Neural cell (in vitro differentiated cells): ENCODE results near the gene LPIN2. TPM values are rescaled to one million over a fixed set of nuclear protein-coding genes. Genes with fewer than 3 reads are reported as not detected.

ENCODE experiments used
- H2AFZ ChIP-seq: fragments of 200-600, 300-800 bp; sonication (generic), shearing (Covaris generic); 2 replicates; pipeline ENCODE4 v1.6.0; 2014; ENCODE audit warnings: low read depth, mild to moderate bottlenecking, antibody characterized with exemption, low read length, moderate library complexity
- H3F3A ChIP-seq: fragments of 200-600 bp; shearing (Covaris generic); 2 replicates; pipeline ENCODE4 v1.6.1; 2016; ENCODE audit warnings: mild to moderate bottlenecking, moderate library complexity, mixed read lengths, antibody characterized with exemption, low read length; ENCODE audit not compliant: insufficient read depth, poor library complexity, severe bottlenecking
- H3K27ac ChIP-seq: fragments of 200-600, 300-800 bp; sonication (generic), shearing (Covaris generic); 2 replicates; pipeline ENCODE4 v1.5.1; 2014; ENCODE audit warnings: mild to moderate bottlenecking, low read length, moderate library complexity
- H3K27me3 ChIP-seq: fragments of 300-800, 200-600 bp; sonication (generic), shearing (Covaris generic); 2 replicates; pipeline ENCODE4 v1.6.0; 2014; ENCODE audit warnings: mild to moderate bottlenecking, low read depth, low read length, moderate library complexity; ENCODE audit not compliant: insufficient read depth
- H3K36me3 ChIP-seq: fragments of 300-800, 200-600 bp; sonication (generic), shearing (Covaris generic); 2 replicates; pipeline ENCODE4 v1.5.1; 2014; ENCODE audit warnings: mild to moderate bottlenecking, antibody characterized with exemption, low read length, moderate library complexity; ENCODE audit not compliant: insufficient read depth
- H3K4me2 ChIP-seq: fragments of 300-800, 200-600 bp; sonication (generic), shearing (Covaris generic); 2 replicates; pipeline ENCODE4 v1.6.0; 2014; ENCODE audit warnings: mild to moderate bottlenecking, low read length
- H3K4me3 ChIP-seq: fragments of 300-800, 200-600 bp; sonication (generic), shearing (Covaris generic); 2 replicates; pipeline ENCODE4 v1.5.1; 2014; ENCODE audit warnings: mild to moderate bottlenecking, low read length, moderate library complexity
- H3K79me2 ChIP-seq: fragments of 200-600 bp; shearing (Covaris generic); replicated peaks from 2 replicates; pipeline ENCODE4 v1.6.0; 2014; ENCODE audit warnings: mild to moderate bottlenecking, low read length, moderate library complexity; ENCODE audit not compliant: insufficient read depth
- H3K9ac ChIP-seq: fragments of 300-800, 200-600 bp; sonication (generic), shearing (Covaris generic); 2 replicates; pipeline ENCODE4 v1.6.1; 2016; ENCODE audit warnings: mild to moderate bottlenecking, low read length, mixed read lengths
- H3K9me2 ChIP-seq: fragments of 200-600 bp; shearing (Covaris generic); 2 replicates; pipeline ENCODE4 v1.6.1; 2016; ENCODE audit warnings: mild to moderate bottlenecking, low read length, mixed read lengths; ENCODE audit not compliant: insufficient read depth
- H3K9me3 ChIP-seq: fragments of 200-600, 300-800 bp; sonication (generic), shearing (Covaris generic); 2 replicates; pipeline ENCODE4 v1.6.1; 2016; ENCODE audit warnings: mild to moderate bottlenecking, mixed run types, low read length, moderate library complexity, mixed read lengths
- H4K20me1 ChIP-seq: fragments of 200-600 bp; shearing (Covaris generic); 2 replicates; pipeline ENCODE4 v1.6.1; 2016; ENCODE audit warnings: mild to moderate bottlenecking, mixed run types; ENCODE audit not compliant: insufficient read depth
- EP300 ChIP-seq: fragments of 450-650 bp; conservative IDR thresholded peaks from 2 replicates; pipeline ENCODE4 v1.6.1; 2014; ENCODE audit warnings: antibody characterized with exemption, mild to moderate bottlenecking, moderate library complexity; ENCODE audit not compliant: poor library complexity, severe bottlenecking
- EZH2 ChIP-seq: fragments of 200-600, 300-800 bp; shearing (Covaris generic), sonication (generic); IDR thresholded peaks from 2 replicates; pipeline ENCODE4 v1.6.1; 2014; ENCODE audit warnings: antibody characterized with exemption, low read length, borderline replicate concordance, mild to moderate bottlenecking; ENCODE audit not compliant: insufficient read depth, poor library complexity, severe bottlenecking
- MXI1 ChIP-seq: fragments of 450-650 bp; conservative IDR thresholded peaks from 2 replicates; pipeline ENCODE4 v1.6.1; 2014; ENCODE audit warnings: antibody characterized with exemption, mild to moderate bottlenecking; ENCODE audit not compliant: poor library complexity, severe bottlenecking
- POLR2AphosphoS5 ChIP-seq: IDR thresholded peaks from 2 replicates; pipeline ENCODE4 v1.6.1; 2012
- RAD21 ChIP-seq: fragments of 450-650 bp; conservative IDR thresholded peaks from 2 replicates; pipeline ENCODE4 v1.6.1; 2014; ENCODE audit warnings: antibody characterized with exemption, mild to moderate bottlenecking, moderate library complexity
- SMC3 ChIP-seq: fragments of 450-650 bp; conservative IDR thresholded peaks from 2 replicates; pipeline ENCODE4 v1.6.1; 2014; ENCODE audit warnings: antibody characterized with exemption, mild to moderate bottlenecking, moderate library complexity; ENCODE audit not compliant: poor library complexity
- TAF1 ChIP-seq: IDR thresholded peaks from 2 replicates; pipeline ENCODE4 v1.6.1; 2012; ENCODE audit warnings: low read depth
- polyA plus RNA-seq: library from polyadenylated mRNA; depleted of rRNA; stranded (reverse); fragments of >200 nt; gene quantifications from 2 replicates; pipeline ENCODE4 v1.2.3, GENCODE V29; 2014
- TF ChIP-seq, protein P1 (sequence below): fragments of 450-650 bp; IDR thresholded peaks from 2 replicates; pipeline ENCODE4 v1.5.1; 2014; ENCODE audit warnings: antibody characterized with exemption, mild to moderate bottlenecking, moderate library complexity; ENCODE audit not compliant: poor library complexity, severe bottlenecking
- TF ChIP-seq, protein P2 (sequence below): IDR thresholded peaks from 2 replicates; pipeline ENCODE4 v1.6.1; 2012; ENCODE audit warnings: borderline replicate concordance

The LPIN2 gene
- polyA plus RNA-seq, 1 donor from 2014 or later = 14.4 TPM

DNA sequence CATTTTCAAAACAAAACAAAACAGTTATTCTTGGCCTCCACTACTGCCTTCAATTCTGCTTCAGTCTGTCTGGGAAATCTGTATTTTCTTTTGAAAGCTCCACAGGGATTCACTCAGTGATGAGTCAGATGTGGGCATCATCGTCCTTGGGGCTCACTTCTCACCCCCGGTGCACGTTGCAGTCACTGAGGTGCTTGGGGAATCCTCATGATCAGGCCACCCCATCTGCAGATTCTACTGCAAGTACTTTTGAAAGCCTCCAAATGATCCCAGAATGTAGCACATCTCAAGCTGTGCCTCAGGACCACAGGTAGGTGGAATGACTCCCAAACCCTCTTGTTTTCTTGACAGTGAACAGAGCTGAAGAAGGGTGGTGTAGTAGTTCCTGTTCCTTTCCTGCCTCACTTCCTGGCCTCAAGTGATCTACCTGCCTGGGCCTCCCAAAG is 34.3 kb downstream of the LPIN2 start:
- Histone ChIP-seq H3K9ac (no peak overlapping the region), H3K9me2 (no peaks in the 10 kb centered on the region), H3F3A (no peaks in the 10 kb centered on the region), H3K79me2 (no peaks in the 10 kb centered on the region), H3K4me3 (no peak overlapping the region), H3K27me3 (no peaks in the 10 kb centered on the region), H4K20me1 (no peaks in the 10 kb centered on the region), H3K4me2 (no peak overlapping the region), H3K27ac (no peak overlapping the region), H2AFZ (no peak overlapping the region), H3K36me3 (no peaks in the 10 kb centered on the region), H3K9me3 (no peaks in the 10 kb centered on the region)
- TF ChIP-seq SMC3 = no peak

DNA sequence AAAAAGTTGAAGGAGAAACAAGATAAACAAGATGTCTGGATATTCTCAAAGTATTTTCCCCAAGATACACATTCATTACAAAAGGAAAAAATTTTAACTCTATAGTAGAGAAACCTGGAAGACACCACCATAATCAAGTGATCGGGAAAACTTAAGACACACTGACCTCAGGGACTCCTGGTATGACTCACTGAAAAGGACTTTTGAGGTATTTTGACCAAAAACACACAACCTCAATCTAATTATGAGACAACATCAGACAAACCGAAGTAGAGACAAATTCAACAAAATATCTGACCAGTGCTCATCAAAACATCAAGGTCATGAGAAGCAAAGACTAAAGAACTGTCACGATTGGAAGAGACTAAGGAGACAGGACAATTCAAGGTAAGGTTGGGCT is 34.7 kb downstream of the LPIN2 start:
- H3K79me2 ChIP-seq = no peaks in the 10 kb centered on the region

More for the DNA sequence above, 34.7 kb downstream of the LPIN2 start:
- Histone ChIP-seq H3K36me3 (no peaks in the 10 kb centered on the region), H4K20me1 (no peaks in the 10 kb centered on the region), H3K9me2 (no peaks in the 10 kb centered on the region), H3K4me3 (no peak overlapping the region), H3K9ac (no peak overlapping the region), H3K4me2 (no peak overlapping the region), H3K9me3 (no peaks in the 10 kb centered on the region), H3F3A (no peaks in the 10 kb centered on the region), H2AFZ (no peak overlapping the region), H3K27me3 (no peaks in the 10 kb centered on the region), H3K27ac (no peak overlapping the region)
- TF ChIP-seq MXI1 = no peak
- TF ChIP-seq EP300 = no peak
- TF ChIP-seq EZH2 = no peak
- TF ChIP-seq RAD21 = no peak
- TF ChIP-seq, protein P1, sequence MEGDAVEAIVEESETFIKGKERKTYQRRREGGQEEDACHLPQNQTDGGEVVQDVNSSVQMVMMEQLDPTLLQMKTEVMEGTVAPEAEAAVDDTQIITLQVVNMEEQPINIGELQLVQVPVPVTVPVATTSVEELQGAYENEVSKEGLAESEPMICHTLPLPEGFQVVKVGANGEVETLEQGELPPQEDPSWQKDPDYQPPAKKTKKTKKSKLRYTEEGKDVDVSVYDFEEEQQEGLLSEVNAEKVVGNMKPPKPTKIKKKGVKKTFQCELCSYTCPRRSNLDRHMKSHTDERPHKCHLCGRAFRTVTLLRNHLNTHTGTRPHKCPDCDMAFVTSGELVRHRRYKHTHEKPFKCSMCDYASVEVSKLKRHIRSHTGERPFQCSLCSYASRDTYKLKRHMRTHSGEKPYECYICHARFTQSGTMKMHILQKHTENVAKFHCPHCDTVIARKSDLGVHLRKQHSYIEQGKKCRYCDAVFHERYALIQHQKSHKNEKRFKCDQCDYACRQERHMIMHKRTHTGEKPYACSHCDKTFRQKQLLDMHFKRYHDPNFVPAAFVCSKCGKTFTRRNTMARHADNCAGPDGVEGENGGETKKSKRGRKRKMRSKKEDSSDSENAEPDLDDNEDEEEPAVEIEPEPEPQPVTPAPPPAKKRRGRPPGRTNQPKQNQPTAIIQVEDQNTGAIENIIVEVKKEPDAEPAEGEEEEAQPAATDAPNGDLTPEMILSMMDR = no peak
- no peak for TF ChIP-seq TAF1
- TF ChIP-seq, protein P2, sequence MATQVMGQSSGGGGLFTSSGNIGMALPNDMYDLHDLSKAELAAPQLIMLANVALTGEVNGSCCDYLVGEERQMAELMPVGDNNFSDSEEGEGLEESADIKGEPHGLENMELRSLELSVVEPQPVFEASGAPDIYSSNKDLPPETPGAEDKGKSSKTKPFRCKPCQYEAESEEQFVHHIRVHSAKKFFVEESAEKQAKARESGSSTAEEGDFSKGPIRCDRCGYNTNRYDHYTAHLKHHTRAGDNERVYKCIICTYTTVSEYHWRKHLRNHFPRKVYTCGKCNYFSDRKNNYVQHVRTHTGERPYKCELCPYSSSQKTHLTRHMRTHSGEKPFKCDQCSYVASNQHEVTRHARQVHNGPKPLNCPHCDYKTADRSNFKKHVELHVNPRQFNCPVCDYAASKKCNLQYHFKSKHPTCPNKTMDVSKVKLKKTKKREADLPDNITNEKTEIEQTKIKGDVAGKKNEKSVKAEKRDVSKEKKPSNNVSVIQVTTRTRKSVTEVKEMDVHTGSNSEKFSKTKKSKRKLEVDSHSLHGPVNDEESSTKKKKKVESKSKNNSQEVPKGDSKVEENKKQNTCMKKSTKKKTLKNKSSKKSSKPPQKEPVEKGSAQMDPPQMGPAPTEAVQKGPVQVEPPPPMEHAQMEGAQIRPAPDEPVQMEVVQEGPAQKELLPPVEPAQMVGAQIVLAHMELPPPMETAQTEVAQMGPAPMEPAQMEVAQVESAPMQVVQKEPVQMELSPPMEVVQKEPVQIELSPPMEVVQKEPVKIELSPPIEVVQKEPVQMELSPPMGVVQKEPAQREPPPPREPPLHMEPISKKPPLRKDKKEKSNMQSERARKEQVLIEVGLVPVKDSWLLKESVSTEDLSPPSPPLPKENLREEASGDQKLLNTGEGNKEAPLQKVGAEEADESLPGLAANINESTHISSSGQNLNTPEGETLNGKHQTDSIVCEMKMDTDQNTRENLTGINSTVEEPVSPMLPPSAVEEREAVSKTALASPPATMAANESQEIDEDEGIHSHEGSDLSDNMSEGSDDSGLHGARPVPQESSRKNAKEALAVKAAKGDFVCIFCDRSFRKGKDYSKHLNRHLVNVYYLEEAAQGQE = no peak
- TF ChIP-seq POLR2AphosphoS5 = no peak
- no peak for TF ChIP-seq SMC3
